K562 (cell line): Measurements from ENCODE around the gene MCC.

Experiments
- CAMTA2 ChIP-seq: fragments of 250-450 bp; sonication (Bioruptor Pico); conservative IDR thresholded peaks from 2 replicates; pipeline ENCODE4 v1.5.1; 2022
- CREB1 ChIP-seq, 2 experiments: sonication (generic) in 1 of 2; formaldehyde crosslinking in 1 of 2; IDR thresholded peaks; 2 replicates each; pipeline versions ENCODE4 v1.6.1 to v1.8.0; 2012 to 2022; ENCODE audit warnings: inconsistent platforms in 1 of 2, mild to moderate bottlenecking in 1 of 2, missing genetic modification reagents in 1 of 2, moderate library complexity in 1 of 2
- CTCF ChIP-seq, 3 experiments: IDR thresholded peaks in 2 of 3; conservative IDR thresholded peaks in 1 of 3; 2 replicates each; pipeline ENCODE4 v1.5.1; 2011 to 2012; ENCODE audit warnings: low read length in 3 of 3, mild to moderate bottlenecking in 3 of 3, control low read depth in 2 of 3, improper control_type of control experiment in 1 of 3, inconsistent platforms in 1 of 3, low read depth in 1 of 3, mixed read lengths in 1 of 3, moderate library complexity in 1 of 3; ENCODE audit not compliant: insufficient read depth in 2 of 3
- NBN ChIP-seq: fragments of 450-650 bp; IDR thresholded peaks from 2 replicates; pipeline ENCODE4 v1.6.1; 2016; ENCODE audit warnings: low read depth, mild to moderate bottlenecking
- PML ChIP-seq: IDR thresholded peaks from 2 replicates; pipeline ENCODE4 v1.6.1; 2012; ENCODE audit warnings: low read length, inconsistent platforms
- UBTF ChIP-seq, 2 experiments: IDR thresholded peaks; 2 replicates each; pipeline ENCODE4 v1.6.1; 2012; ENCODE audit warnings: improper control_type of control experiment in 2 of 2, low read depth in 2 of 2, low read length in 2 of 2, borderline replicate concordance in 1 of 2
- ZNF707 ChIP-seq: fragments of 250-450 bp; sonication (Bioruptor Pico); conservative IDR thresholded peaks from 2 replicates; pipeline ENCODE4 v1.8.0; 2022; ENCODE audit warnings: inconsistent platforms, mild to moderate bottlenecking, moderate library complexity
- ZNF830 ChIP-seq: fragments of 250-450 bp; sonication (Bioruptor Pico); IDR thresholded peaks from 2 replicates; pipeline ENCODE4 v1.5.0; 2021; ENCODE audit warnings: mild to moderate bottlenecking

- TF ChIP-seq CREB1 (IDR thresholded peaks at IDR 0.05) (no peak), CREB1 (CRISPR knock-in tag; IDR thresholded peaks at IDR 0.05) (no peak), CTCF (IDR thresholded peaks at IDR 0.05 in 2 of 3, conservative IDR thresholded peaks at IDR 0.05 in 1 of 3; ENCODE audit: insufficient read depth in 2 of 3, low read depth in 1 of 3, low read length in 3 of 3) (no peak), ZNF830 (CRISPR knock-in tag) (no peak), UBTF (IDR thresholded peaks at IDR 0.05; ENCODE audit: borderline replicate concordance in 1 of 2, low read depth in 2 of 2, low read length in 2 of 2) (no peak), NBN (no peak), CAMTA2 (CRISPR knock-in tag) (no peak), PML (no peak), ZNF707 (CRISPR knock-in tag) (no peak)
Observed at GRCh38 chr5:113282472-113282871, 205.8 kb downstream of the MCC start.
